Measurements from ENCODE around the gene CBX8. TPM values are rescaled to one million over a fixed set of nuclear protein-coding genes. Genes with fewer than 3 reads are reported as not detected.

CBX8 gene
- total and polyA plus RNA-seq, 2 experiments from 2014 or later: 6.5 to 8.6 TPM

DNA sequence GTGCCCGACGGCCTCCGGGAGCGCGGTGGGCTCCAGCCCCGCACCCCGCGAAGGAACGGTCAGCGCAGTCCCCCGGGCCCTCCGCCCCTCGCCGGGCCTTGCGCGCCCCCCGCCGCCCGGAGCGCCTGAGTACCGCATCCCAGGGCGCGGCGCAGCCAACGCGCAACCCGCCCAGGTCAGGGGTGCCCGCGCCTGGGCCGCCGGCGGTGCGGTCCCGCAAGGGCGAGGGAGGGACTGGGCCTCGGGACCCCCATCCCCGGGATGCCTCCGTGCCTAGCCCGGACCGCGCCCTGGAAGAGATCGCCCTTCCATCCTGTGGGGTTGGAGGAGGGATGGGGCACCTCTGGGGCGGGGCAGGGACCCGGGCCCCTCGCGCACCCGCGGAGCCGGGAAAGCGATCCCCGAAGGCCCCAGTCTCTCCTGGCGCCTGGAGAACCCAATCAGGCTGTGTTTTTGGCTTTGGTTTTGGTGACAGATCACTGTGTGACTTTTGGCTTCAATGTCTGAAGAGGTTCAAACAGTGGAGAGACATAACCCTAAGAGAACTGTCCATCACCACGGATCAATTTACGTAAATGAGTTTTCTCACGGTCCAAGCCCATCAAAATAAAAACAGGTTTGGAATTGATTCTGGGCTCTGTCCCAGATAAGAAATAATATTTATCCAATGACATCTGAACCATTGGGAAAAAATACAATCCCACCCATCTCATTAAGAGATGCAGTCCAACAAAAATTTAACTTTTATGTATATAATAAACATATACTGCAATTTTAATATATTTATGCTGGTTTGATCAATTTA, 48.4 kb downstream of the CBX8 start:
- TF ChIP-seq, protein P1, sequence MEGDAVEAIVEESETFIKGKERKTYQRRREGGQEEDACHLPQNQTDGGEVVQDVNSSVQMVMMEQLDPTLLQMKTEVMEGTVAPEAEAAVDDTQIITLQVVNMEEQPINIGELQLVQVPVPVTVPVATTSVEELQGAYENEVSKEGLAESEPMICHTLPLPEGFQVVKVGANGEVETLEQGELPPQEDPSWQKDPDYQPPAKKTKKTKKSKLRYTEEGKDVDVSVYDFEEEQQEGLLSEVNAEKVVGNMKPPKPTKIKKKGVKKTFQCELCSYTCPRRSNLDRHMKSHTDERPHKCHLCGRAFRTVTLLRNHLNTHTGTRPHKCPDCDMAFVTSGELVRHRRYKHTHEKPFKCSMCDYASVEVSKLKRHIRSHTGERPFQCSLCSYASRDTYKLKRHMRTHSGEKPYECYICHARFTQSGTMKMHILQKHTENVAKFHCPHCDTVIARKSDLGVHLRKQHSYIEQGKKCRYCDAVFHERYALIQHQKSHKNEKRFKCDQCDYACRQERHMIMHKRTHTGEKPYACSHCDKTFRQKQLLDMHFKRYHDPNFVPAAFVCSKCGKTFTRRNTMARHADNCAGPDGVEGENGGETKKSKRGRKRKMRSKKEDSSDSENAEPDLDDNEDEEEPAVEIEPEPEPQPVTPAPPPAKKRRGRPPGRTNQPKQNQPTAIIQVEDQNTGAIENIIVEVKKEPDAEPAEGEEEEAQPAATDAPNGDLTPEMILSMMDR (IDR thresholded peaks at IDR 0.05; ENCODE audit: poor library complexity): no peak
- TF ChIP-seq EZH2phosphoT487 (IDR thresholded peaks at IDR 0.05; ENCODE audit: low read depth, severe bottlenecking, unreplicated experiment) (no peak), EZH2 (IDR thresholded peaks at IDR 0.05; ENCODE audit: borderline replicate concordance) (peak; percentile 57)
- no peaks in the 10 kb centered on the region for H3K9me3 ChIP-seq (ENCODE audit: low read depth)
- H3K9me2 ChIP-seq (replicated peaks; ENCODE audit: insufficient read depth): no peaks in the 10 kb centered on the region
- H3K27me3 ChIP-seq: peaks cover 43% of the 10 kb centered on the region
- H3K4me2 ChIP-seq: peak overlapping the region; percentile 72
- H3K79me2 ChIP-seq: no peaks in the 10 kb centered on the region
- H3K4me3 ChIP-seq: no peak overlapping the region
- peaks cover 17% of the 10 kb centered on the region for H3K4me1 ChIP-seq (ENCODE audit: insufficient read depth)
- H4K20me1 ChIP-seq (ENCODE audit: insufficient read depth, poor library complexity, severe bottlenecking): no peaks in the 10 kb centered on the region
- DNase-seq (ENCODE audit: low spot score): no peak
- no peak overlapping the region for H2AFZ ChIP-seq
- 15% methylated on average over 12 of the region's 55 CpGs for WGBS (ENCODE audit: low lambda C conversion rate, missing lambda C conversion rate)
- no peaks in the 10 kb centered on the region for H3K36me3 ChIP-seq (replicated peaks; ENCODE audit: insufficient read depth, low read depth)
- no peak overlapping the region for H3K27ac ChIP-seq

DNA sequence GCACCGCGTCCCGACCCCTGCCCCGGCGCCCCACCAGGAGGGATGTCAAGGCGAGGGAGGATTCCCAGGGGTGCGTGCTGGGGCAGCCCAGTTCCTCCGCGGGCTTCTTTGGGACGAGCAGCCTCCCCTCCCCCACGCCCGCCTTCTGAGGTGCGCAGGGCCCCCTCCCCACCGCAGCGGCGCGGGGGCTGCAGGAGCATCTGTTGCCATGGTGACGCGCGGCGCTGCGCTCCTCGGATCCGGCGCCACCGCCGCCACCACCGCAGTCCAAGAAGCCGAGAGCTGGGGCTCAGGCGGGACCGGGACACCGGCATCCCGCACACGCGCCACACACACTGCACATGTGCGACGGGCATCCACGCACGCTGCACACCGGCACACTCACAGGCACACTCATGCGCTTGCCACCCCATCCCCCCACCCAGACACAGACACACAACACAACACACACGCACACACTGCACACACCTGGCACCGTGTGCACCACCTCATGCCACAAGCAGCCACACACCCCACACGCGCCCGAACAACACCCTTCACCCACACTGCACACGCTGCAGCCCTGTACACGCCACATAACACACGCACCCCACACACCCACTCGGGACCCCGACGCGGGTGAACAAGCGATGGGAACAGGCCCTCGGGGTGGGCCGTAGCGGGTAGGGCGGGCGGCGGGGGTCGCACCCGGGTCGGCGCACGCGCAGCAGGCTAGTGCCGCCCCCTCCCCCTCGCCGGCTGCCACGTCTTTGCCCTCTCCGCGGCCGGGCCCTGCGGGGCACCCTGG, 49.2 kb downstream of the CBX8 start:
- 14% methylated on average over 50 of the region's 74 CpGs for WGBS (ENCODE audit: low lambda C conversion rate, missing lambda C conversion rate)
- H3K4me3 ChIP-seq: no peak overlapping the region
- H3K36me3 ChIP-seq (replicated peaks; ENCODE audit: insufficient read depth, low read depth): no peaks in the 10 kb centered on the region
- H3K9me2 ChIP-seq (replicated peaks; ENCODE audit: insufficient read depth): no peaks in the 10 kb centered on the region
- H3K27me3 ChIP-seq: peaks cover 43% of the 10 kb centered on the region
- H3K4me2 ChIP-seq: peak overlapping the region; percentile 72
- DNase-seq (ENCODE audit: low spot score): peak; percentile 46
- no peaks in the 10 kb centered on the region for H3K79me2 ChIP-seq
- no peak overlapping the region for H3K27ac ChIP-seq
- no peak overlapping the region for H2AFZ ChIP-seq
- TF ChIP-seq, protein P1 (IDR thresholded peaks at IDR 0.05; ENCODE audit: poor library complexity): no peak
- peak; percentile 48 for TF ChIP-seq EZH2 (IDR thresholded peaks at IDR 0.05; ENCODE audit: borderline replicate concordance)
- peak; percentile 44 for TF ChIP-seq EZH2phosphoT487 (IDR thresholded peaks at IDR 0.05; ENCODE audit: low read depth, severe bottlenecking, unreplicated experiment)
- H4K20me1 ChIP-seq (ENCODE audit: insufficient read depth, poor library complexity, severe bottlenecking): no peaks in the 10 kb centered on the region
- H3K9me3 ChIP-seq (ENCODE audit: low read depth): no peaks in the 10 kb centered on the region
- peaks cover 24% of the 10 kb centered on the region for H3K4me1 ChIP-seq (ENCODE audit: insufficient read depth)

DNA sequence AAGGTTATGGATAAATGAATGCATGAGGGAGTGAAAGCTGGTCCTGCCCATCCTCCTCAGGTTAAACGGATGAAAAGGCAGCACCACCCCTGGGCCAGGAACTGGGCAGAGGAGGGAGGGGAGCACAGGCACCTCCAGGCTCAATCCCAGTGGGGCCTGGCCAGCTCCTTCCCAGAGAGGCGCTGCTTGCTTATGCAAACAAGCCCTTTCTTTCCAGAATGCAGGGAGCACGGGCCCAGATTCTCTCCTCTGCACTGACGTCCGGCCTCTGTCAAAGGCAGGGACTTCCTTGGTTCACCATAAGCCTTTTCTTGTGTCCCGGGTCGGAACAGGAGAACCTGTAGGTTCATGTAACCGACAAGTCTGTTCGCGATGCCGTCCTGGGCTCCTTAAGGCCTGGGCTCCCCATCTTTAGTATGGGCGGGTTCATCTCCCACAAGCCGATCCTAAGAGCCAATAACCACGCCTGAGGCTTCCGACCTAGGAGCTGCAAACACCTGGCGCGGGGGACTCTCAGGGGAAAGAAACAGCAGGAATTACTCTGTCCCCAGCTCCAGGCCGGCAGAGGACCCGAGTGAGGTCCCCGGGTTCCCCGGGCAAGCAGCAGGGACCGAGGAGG, 49.9 kb downstream of the CBX8 start:
- TF ChIP-seq EZH2 (IDR thresholded peaks at IDR 0.05; ENCODE audit: borderline replicate concordance): peak; percentile 34
- TF ChIP-seq EZH2phosphoT487 (IDR thresholded peaks at IDR 0.05; ENCODE audit: low read depth, severe bottlenecking, unreplicated experiment): no peak
- DNase-seq (ENCODE audit: low spot score): no peak
- Histone ChIP-seq H3K27ac (no peak overlapping the region), H3K4me3 (no peak overlapping the region), H3K27me3 (peaks cover 43% of the 10 kb centered on the region), H4K20me1 (ENCODE audit: insufficient read depth, poor library complexity, severe bottlenecking) (no peaks in the 10 kb centered on the region), H2AFZ (no peak overlapping the region), H3K4me1 (ENCODE audit: insufficient read depth) (peaks cover 31% of the 10 kb centered on the region), H3K9me3 (ENCODE audit: low read depth) (no peaks in the 10 kb centered on the region), H3K4me2 (peak overlapping the region; percentile 72), H3K9me2 (replicated peaks; ENCODE audit: insufficient read depth) (no peaks in the 10 kb centered on the region), H3K79me2 (no peaks in the 10 kb centered on the region), H3K36me3 (replicated peaks; ENCODE audit: insufficient read depth, low read depth) (no peaks in the 10 kb centered on the region)
- 16% methylated on average over 22 of the region's 22 CpGs for WGBS (ENCODE audit: low lambda C conversion rate, missing lambda C conversion rate)
